ENCODE measurements around the gene RAD51B. TPM values are rescaled to one million over a fixed set of nuclear protein-coding genes. Genes with fewer than 3 reads are reported as not detected.
"Not testable (repeated sequence)": the region's sequence is repeated elsewhere in the genome, so short reads cannot be mapped to it uniquely, and the experiment has no call there.

Gene RAD51B
- total RNA-seq, 4 donors from 2014 or later: 12.6 to 26.4 (median 16.7) TPM

DNA sequence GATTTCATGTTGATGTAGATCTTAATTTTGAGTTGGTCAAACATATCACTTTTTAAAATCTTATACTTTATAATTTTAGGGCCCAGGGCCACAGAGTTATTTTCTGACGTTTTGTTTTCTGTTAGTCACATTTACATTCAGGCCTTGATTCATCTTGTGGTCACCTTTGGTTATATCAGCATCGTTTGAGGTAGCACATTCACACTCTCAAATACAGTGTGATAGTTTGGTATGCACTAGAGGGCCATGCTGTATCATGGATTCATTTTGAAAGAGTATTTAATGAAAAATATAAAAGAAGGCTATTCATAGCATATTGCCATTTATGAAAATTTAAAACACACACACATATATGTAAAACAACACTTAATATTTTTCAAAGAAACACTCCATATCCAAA lies 274.6 kb downstream of the RAD51B start:
- WGBS, 2 donors: 60 to 66% methylated on average over 2 of the region's 2 CpGs
- Histone ChIP-seq H3K4me1 (peaks cover 0 to 3% (median under 1%) of the 10 kb centered on the region in 4 donors), H3K4me3 (no peak overlapping the region), H3K9me3 (peaks cover 0 to 4% (median 0%) of the 10 kb centered on the region in 4 donors), H3K36me3 (no peaks in the 10 kb centered on the region), H3K27ac (no peak overlapping the region), H3K27me3 (no peaks in the 10 kb centered on the region)
- DNase-seq (ENCODE audit: low spot score in 2 of 2): no peak
- TF ChIP-seq POLR2A (IDR thresholded peaks at IDR 0.05): no peak
- TF ChIP-seq, protein P1, sequence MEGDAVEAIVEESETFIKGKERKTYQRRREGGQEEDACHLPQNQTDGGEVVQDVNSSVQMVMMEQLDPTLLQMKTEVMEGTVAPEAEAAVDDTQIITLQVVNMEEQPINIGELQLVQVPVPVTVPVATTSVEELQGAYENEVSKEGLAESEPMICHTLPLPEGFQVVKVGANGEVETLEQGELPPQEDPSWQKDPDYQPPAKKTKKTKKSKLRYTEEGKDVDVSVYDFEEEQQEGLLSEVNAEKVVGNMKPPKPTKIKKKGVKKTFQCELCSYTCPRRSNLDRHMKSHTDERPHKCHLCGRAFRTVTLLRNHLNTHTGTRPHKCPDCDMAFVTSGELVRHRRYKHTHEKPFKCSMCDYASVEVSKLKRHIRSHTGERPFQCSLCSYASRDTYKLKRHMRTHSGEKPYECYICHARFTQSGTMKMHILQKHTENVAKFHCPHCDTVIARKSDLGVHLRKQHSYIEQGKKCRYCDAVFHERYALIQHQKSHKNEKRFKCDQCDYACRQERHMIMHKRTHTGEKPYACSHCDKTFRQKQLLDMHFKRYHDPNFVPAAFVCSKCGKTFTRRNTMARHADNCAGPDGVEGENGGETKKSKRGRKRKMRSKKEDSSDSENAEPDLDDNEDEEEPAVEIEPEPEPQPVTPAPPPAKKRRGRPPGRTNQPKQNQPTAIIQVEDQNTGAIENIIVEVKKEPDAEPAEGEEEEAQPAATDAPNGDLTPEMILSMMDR (IDR thresholded peaks at IDR 0.05): no peak
- TF ChIP-seq EP300 (IDR thresholded peaks at IDR 0.05): no peak

- no peak overlapping the region for H3K4me3 ChIP-seq
- no peak overlapping the region for H3K27ac ChIP-seq
- H3K9me3 ChIP-seq: peaks cover 0 to 4% (median 0%) of the 10 kb centered on the region in 4 donors
- TF ChIP-seq, protein P1 (IDR thresholded peaks at IDR 0.05): no peak
- no peak for TF ChIP-seq EP300 (IDR thresholded peaks at IDR 0.05)
- no peak for TF ChIP-seq POLR2A (IDR thresholded peaks at IDR 0.05)
- no peaks in the 10 kb centered on the region for H3K4me1 ChIP-seq
- no peak for DNase-seq (ENCODE audit: low spot score in 2 of 2)
- 63 to 68% methylated on average over 1 of the region's 1 CpG for WGBS, 2 donors
- no peaks in the 10 kb centered on the region for H3K27me3 ChIP-seq
- no peaks in the 10 kb centered on the region for H3K36me3 ChIP-seq
Measured at GRCh38 chr14:68094752-68095151, 275.2 kb downstream of the RAD51B start.

GRCh38 chr14:68097727-68098126 lies 278.1 kb downstream of the RAD51B start:
- Histone ChIP-seq H3K4me1 (no peaks in the 10 kb centered on the region), H3K9me3 (peaks cover 0 to 19% (median 6%) of the 10 kb centered on the region in 4 donors), H3K36me3 (peaks cover 0 to 11% (median 0%) of the 10 kb centered on the region in 3 donors), H3K27ac (no peak overlapping the region), H3K27me3 (no peaks in the 10 kb centered on the region), H3K4me3 (no peak overlapping the region)
- DNase-seq (ENCODE audit: low spot score in 2 of 2): no peak
- TF ChIP-seq POLR2A (IDR thresholded peaks at IDR 0.05) (no peak), EP300 (IDR thresholded peaks at IDR 0.05) (no peak)
- TF ChIP-seq, protein P1 (IDR thresholded peaks at IDR 0.05): no peak
- 89 to 91% methylated on average over 3 of the region's 3 CpGs for WGBS, 2 donors

- Histone ChIP-seq H3K27ac (no peak overlapping the region), H3K4me1 (peaks cover 0 to 4% (median 0%) of the 10 kb centered on the region in 4 donors), H3K9me3 (peaks cover 0 to 19% (median 6%) of the 10 kb centered on the region in 4 donors), H3K4me3 (no peak overlapping the region), H3K27me3 (no peaks in the 10 kb centered on the region), H3K36me3 (peaks cover 0 to 11% (median 0%) of the 10 kb centered on the region in 3 donors)
- 78% methylated on average over 2 of the region's 2 CpGs for WGBS, 2 donors
- TF ChIP-seq, protein P1 (IDR thresholded peaks at IDR 0.05): no peak
- no peak for TF ChIP-seq POLR2A (IDR thresholded peaks at IDR 0.05)
- no peak for TF ChIP-seq EP300 (IDR thresholded peaks at IDR 0.05)
- DNase-seq (ENCODE audit: low spot score in 2 of 2): no peak
Measured at GRCh38 chr14:68098834-68099233, 279.3 kb downstream of the RAD51B start.

- Histone ChIP-seq H3K9me3 (peaks cover 0 to 19% (median 6%) of the 10 kb centered on the region in 4 donors), H3K36me3 (peaks cover 0 to 11% (median 0%) of the 10 kb centered on the region in 3 donors), H3K27me3 (no peaks in the 10 kb centered on the region), H3K4me1 (peaks cover 0 to 7% (median 0%) of the 10 kb centered on the region in 4 donors), H3K4me3 (no peak overlapping the region), H3K27ac (no peak overlapping the region)
- no peak for DNase-seq (ENCODE audit: low spot score in 2 of 2)
- TF ChIP-seq, protein P1 (IDR thresholded peaks at IDR 0.05): no peak
- no peak for TF ChIP-seq EP300 (IDR thresholded peaks at IDR 0.05)
- no peak for TF ChIP-seq POLR2A (IDR thresholded peaks at IDR 0.05)
- 59 to 79% methylated on average over 5 of the region's 5 CpGs for WGBS, 2 donors
Measured at GRCh38 chr14:68099495-68100045, 280.0 kb downstream of the RAD51B start.

DNA sequence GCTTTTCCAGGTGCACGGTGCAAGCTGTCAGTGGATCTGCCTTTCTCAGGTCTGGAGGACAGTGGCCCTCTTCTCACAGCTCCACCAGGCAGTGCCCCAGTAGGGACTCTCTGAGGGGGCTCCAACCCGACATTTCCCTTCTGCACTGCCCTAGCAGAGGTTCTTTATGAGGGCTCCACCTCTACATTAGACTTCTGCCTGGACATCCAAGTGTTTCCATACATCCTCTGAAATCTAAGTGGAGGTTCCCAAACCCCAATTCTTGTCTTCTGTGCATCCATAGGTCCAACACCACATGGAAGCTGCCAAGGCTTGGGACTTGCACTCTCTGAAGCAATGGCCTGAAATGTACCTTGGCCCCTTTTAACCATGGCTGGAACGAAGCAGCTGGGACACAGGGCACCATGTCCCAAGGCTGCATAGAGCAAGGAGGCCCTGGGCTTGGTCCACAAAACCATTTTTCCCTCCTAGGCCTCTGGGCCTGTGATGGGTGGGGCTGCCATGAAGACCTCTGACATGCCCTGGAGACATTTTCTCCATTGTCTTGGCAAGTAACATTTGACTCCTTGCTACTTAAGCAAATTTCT lies 282.2 kb downstream of the RAD51B start:
- Histone ChIP-seq H3K9me3 (peaks cover 0 to 19% (median 6%) of the 10 kb centered on the region in 4 donors), H3K36me3 (peaks cover 0 to 11% (median 0%) of the 10 kb centered on the region in 3 donors)
- H3K4me1 ChIP-seq; DNase-seq (ENCODE audit: low spot score in 2 of 2); H3K27me3 ChIP-seq; H3K4me3 ChIP-seq; H3K27ac ChIP-seq: not testable (repeated sequence)
- WGBS, 2 donors: 93 to 95% methylated on average over 2 of the region's 3 CpGs

Data from tibial nerve (tissue), 4 donors.